ENCODE data around the gene ASB4. TPM values are rescaled to one million over a fixed set of nuclear protein-coding genes. Genes with fewer than 3 reads are reported as not detected.

Gene ASB4
- total RNA-seq, 1 experiment from 2014 or later = not detected

- BruUV-seq (replicated peaks) = no TSS peak
- no peaks in the 10 kb centered on the region for H4K20me1 ChIP-seq (ENCODE audit: low read length)
- H2AFZ ChIP-seq (ENCODE audit: low read length) = no peak overlapping the region
- ATAC-seq (no peak), DNase-seq (no peak)
- H3K27me3 ChIP-seq (ENCODE audit: low read length) = no peaks in the 10 kb centered on the region
- ChIA-PET CTCF (no interaction called here), POLR2A (ENCODE audit: unreplicated experiment) (no interaction called here)
- H3K36me3 ChIP-seq (ENCODE audit: low read depth, low read length) = no peaks in the 10 kb centered on the region
- no peak overlapping the region for H3K4me3 ChIP-seq (ENCODE audit: low read length)
- TF ChIP-seq, protein P1, sequence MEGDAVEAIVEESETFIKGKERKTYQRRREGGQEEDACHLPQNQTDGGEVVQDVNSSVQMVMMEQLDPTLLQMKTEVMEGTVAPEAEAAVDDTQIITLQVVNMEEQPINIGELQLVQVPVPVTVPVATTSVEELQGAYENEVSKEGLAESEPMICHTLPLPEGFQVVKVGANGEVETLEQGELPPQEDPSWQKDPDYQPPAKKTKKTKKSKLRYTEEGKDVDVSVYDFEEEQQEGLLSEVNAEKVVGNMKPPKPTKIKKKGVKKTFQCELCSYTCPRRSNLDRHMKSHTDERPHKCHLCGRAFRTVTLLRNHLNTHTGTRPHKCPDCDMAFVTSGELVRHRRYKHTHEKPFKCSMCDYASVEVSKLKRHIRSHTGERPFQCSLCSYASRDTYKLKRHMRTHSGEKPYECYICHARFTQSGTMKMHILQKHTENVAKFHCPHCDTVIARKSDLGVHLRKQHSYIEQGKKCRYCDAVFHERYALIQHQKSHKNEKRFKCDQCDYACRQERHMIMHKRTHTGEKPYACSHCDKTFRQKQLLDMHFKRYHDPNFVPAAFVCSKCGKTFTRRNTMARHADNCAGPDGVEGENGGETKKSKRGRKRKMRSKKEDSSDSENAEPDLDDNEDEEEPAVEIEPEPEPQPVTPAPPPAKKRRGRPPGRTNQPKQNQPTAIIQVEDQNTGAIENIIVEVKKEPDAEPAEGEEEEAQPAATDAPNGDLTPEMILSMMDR (conservative IDR thresholded peaks at IDR 0.05; ENCODE audit: low read depth, low read length) = no peak
- no peak for TF ChIP-seq EZH2phosphoT487 (IDR thresholded peaks at IDR 0.05; ENCODE audit: borderline replicate concordance, low read length)
- TF ChIP-seq EZH2 (IDR thresholded peaks at IDR 0.05; ENCODE audit: low read length, unreplicated experiment) = no peak
- no peaks in the 10 kb centered on the region for H3K4me1 ChIP-seq (ENCODE audit: insufficient read depth, low read length)
- no peak overlapping the region for H3K9ac ChIP-seq (ENCODE audit: low read length)
- H3K27ac ChIP-seq (ENCODE audit: low read length) = no peak overlapping the region
- intact Hi-C loops (cut with micrococcal nuclease) = no loop called here
- no peaks in the 10 kb centered on the region for H3K9me2 ChIP-seq (replicated peaks; ENCODE audit: low read length)
- H3K4me2 ChIP-seq (ENCODE audit: low read length) = no peak overlapping the region
- no peaks in the 10 kb centered on the region for H3K79me2 ChIP-seq (ENCODE audit: low read length)
- H3K9me3 ChIP-seq (ENCODE audit: low read length) = no peaks in the 10 kb centered on the region
- no peaks in the 10 kb centered on the region for H3F3A ChIP-seq (ENCODE audit: low read length, unreplicated experiment)
Measured at GRCh38 chr7:95584769-95585425, 99.2 kb downstream of the ASB4 start.

DNA sequence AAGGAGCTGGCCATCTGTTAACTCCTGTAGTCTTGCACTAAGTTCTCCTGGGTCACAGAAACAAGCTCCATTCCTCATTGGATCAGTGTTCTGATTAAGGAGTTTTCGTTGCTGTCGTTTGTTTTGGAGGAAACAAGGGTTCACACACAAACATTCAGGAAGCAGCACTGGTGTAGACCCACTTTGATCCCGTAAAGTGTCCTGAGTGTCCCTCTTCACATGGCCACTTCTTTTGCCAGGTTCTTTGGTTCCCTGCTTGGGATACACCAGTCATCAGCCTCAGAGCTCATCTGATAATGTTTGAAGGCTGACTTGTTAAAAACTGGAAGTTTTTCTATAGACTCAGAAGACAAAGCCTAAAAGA lies 99.7 kb downstream of the ASB4 start:
- no TSS peak for BruUV-seq (replicated peaks)
- Histone ChIP-seq H3K4me3 (ENCODE audit: low read length) (no peak overlapping the region), H4K20me1 (ENCODE audit: low read length) (no peaks in the 10 kb centered on the region), H3K27me3 (ENCODE audit: low read length) (no peaks in the 10 kb centered on the region), H3K4me1 (ENCODE audit: insufficient read depth, low read length) (no peaks in the 10 kb centered on the region), H2AFZ (ENCODE audit: low read length) (no peak overlapping the region), H3K36me3 (ENCODE audit: low read depth, low read length) (no peaks in the 10 kb centered on the region), H3K9me3 (ENCODE audit: low read length) (no peaks in the 10 kb centered on the region), H3K4me2 (ENCODE audit: low read length) (no peak overlapping the region), H3K9ac (ENCODE audit: low read length) (no peak overlapping the region), H3K79me2 (ENCODE audit: low read length) (no peaks in the 10 kb centered on the region), H3K27ac (ENCODE audit: low read length) (no peak overlapping the region), H3K9me2 (replicated peaks; ENCODE audit: low read length) (no peaks in the 10 kb centered on the region), H3F3A (ENCODE audit: low read length, unreplicated experiment) (no peaks in the 10 kb centered on the region)
- intact Hi-C loops (cut with micrococcal nuclease) = no loop called here
- ATAC-seq (no peak), DNase-seq (no peak)
- no peak for TF ChIP-seq EZH2phosphoT487 (IDR thresholded peaks at IDR 0.05; ENCODE audit: borderline replicate concordance, low read length)
- no peak for TF ChIP-seq EZH2 (IDR thresholded peaks at IDR 0.05; ENCODE audit: low read length, unreplicated experiment)
- TF ChIP-seq, protein P1 (conservative IDR thresholded peaks at IDR 0.05; ENCODE audit: low read depth, low read length) = no peak
- CTCF ChIA-PET = interaction anchor here (0.7 kb wide), 1 partner anchor 98 kb away, joined by 3 read pairs; no protein-coding TSS in a partner anchor
- POLR2A ChIA-PET (ENCODE audit: unreplicated experiment) = no interaction called here

DNA sequence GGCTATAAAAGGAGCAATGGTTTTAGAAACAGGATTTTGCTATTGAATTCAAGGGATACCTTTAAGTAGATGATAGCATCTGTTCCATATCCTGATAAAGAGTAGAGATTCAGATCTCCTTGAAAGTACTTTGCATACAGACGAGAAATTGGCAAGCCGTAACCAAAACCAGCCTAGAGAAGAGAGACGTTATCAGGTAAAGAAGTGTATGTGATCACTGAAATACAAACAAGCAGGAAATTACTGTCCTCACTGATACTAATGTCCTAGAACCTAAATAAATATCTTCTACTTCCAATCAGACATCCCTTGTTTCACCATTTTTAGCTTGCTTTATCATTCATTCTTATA lies 101.2 kb downstream of the ASB4 start:
- Histone ChIP-seq H3K79me2 (ENCODE audit: low read length) (no peaks in the 10 kb centered on the region), H3K4me3 (ENCODE audit: low read length) (no peak overlapping the region), H3K27ac (ENCODE audit: low read length) (no peak overlapping the region), H3K9me3 (ENCODE audit: low read length) (no peaks in the 10 kb centered on the region), H3K9me2 (replicated peaks; ENCODE audit: low read length) (no peaks in the 10 kb centered on the region), H3K36me3 (ENCODE audit: low read depth, low read length) (no peaks in the 10 kb centered on the region), H4K20me1 (ENCODE audit: low read length) (no peaks in the 10 kb centered on the region), H3K9ac (ENCODE audit: low read length) (no peak overlapping the region), H3F3A (ENCODE audit: low read length, unreplicated experiment) (no peaks in the 10 kb centered on the region), H2AFZ (ENCODE audit: low read length) (no peak overlapping the region), H3K4me2 (ENCODE audit: low read length) (no peak overlapping the region), H3K4me1 (ENCODE audit: insufficient read depth, low read length) (no peaks in the 10 kb centered on the region), H3K27me3 (ENCODE audit: low read length) (no peaks in the 10 kb centered on the region)
- DNase-seq (no peak), ATAC-seq (no peak)
- ChIA-PET POLR2A (ENCODE audit: unreplicated experiment) (no interaction called here), CTCF (interaction anchor here (0.5 kb wide), 1 partner anchor 21 kb away, joined by 3 read pairs; no protein-coding TSS in a partner anchor)
- no peak for TF ChIP-seq EZH2 (IDR thresholded peaks at IDR 0.05; ENCODE audit: low read length, unreplicated experiment)
- TF ChIP-seq, protein P1 (conservative IDR thresholded peaks at IDR 0.05; ENCODE audit: low read depth, low read length) = no peak
- no peak for TF ChIP-seq EZH2phosphoT487 (IDR thresholded peaks at IDR 0.05; ENCODE audit: borderline replicate concordance, low read length)
- no TSS peak for BruUV-seq (replicated peaks)
- intact Hi-C loops (cut with micrococcal nuclease) = no loop called here

All from PC-3 (cell line).